HG02884 (cell line): ENCODE measurements around the gene OR2M2.

Experiments used
- ATAC-seq: cut with Tn5 transposase; IDR thresholded peaks from one replicate; pipeline ENCODE4 v1.9.1; 2021; ENCODE audit warnings: mild to moderate bottlenecking, moderate library complexity; ENCODE audit not compliant: unreplicated experiment

Gene OR2M2

GRCh38 chr1:248174521-248174920, at the start of gene OR2M2:
Gene OR2M2, plus strand, starts transcription at chr1:248174821. Its CDS starts 5,165 bp downstream, at chr1:248179986.
- ATAC-seq, result no peak

- ATAC-seq, result no peak
Observed at GRCh38 chr1:248127653-248128052, 47.0 kb upstream of the OR2M2 start.

DNA sequence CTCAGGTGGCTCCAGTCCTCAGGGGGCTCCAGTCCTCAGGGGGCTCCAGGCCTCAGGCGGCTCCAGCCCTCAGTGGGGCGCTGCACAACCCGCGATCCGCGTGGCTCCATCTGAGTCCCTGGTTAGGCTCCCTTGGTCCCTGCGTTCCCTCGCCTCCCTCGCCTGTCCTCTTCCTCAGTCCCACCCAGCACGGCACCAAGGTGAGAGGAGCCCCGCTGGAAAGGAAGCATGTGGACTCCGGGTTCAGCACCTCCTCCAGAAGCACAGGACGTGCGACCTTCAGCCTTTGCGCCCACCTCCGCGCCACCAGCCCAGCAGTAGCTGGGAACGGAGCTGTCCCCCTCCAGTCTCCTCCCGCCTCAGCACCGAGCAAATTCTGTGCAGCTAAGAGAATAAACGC, 37.8 kb upstream of the OR2M2 start:
- ATAC-seq, result no peak

DNA sequence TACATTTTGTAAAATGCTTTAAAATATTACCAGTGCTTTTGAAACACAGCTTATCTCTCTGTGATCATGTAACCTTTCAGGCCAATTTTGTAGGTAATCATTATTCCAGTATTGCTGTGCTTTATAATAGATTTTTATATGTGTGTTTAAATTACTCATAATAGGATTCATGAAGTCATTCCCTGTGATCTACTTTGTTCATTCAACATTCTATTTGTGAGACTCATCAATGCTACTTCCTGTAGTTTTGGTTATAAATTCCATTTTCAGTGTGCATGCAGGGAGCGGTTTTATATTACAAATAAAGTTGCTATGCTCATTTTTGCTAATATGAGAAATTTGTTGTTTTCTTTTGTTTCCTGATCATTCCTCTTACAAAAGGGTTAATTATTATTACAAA, 33.8 kb upstream of the OR2M2 start:
- no peak for ATAC-seq

- no peak for ATAC-seq
Observed at GRCh38 chr1:248143311-248143710, 31.3 kb upstream of the OR2M2 start.

DNA sequence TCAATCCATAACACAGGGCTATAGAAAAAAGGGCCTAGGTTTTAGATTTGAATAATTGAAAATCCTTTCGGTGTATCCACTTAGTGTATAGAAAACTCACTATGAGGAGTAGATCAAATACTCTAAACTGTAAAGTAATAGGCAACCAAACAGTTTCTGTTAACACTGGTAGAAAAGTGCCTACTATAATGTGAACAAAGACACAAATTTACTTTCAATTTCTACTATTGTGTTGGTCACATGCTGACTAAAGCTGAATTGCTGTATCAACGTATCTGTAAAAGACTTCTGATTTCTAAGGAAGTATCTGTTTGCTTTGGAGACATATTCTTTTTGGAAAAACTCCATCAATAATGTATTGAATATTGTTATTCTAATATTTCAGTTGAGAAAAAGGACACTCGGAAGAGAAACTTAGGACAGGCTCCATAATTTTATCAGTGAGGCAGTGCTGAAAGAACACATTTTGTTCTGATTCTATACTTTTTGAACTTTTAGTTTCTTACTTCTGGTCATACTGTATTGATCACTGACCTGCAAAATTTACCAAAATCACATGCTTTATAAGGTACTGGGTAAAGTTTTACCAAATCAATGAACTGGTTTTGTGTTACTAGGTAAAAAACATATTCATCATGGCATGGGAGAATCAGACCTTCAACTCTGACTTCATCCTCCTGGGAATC, 30.0 kb upstream of the OR2M2 start, which contains the start of gene OR2M5:
Gene OR2M5 (plus strand): TSS at position 636 of the 686 bp plus-strand sequence. CDS start 0 bp downstream, at position 636.
- no peak for ATAC-seq

- ATAC-seq, result no peak
Observed at GRCh38 chr1:248152056-248152827, 22.4 kb upstream of the OR2M2 start.

DNA sequence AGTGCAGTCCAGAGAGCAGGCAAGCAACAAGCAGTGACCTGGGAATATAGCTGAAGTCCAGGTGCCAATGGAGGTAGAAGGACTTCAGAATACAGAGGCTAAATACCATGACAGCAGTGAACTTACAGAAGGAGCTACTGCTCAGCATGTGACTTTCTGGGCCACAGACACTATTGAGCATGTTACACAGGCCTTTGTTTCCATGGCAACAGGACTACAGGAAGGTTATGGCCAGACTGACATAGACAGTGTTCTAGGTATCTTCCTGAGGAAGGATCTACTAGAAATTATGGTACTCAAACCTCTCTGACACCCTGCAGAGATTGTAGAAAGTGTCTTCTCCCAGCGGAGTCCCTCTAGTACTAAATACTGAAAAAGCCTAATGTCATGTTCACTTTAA, 18.7 kb upstream of the OR2M2 start:
- no peak for ATAC-seq

GRCh38 chr1:248158758-248159157, 15.9 kb upstream of the OR2M2 start:
- no peak for ATAC-seq

DNA sequence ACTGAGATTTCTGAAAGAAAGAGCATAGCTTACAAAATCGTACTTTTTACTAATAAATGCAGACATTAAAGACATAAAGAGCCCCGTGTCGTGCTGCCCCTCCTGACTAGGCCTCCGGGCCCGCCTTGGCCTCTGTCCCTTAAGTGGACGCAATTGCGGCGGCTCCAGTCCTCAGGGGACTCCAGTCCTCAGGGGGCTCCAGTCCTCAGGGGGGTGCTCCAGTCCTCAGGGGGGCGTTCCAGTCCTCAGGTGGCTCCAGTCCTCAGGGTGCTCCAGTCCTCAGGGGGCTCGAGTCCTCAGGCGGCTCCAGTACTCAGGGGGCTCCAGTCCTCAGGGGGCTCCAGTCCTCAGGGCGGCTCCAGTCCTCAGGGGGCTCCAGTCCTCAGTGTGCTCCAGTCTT, 10.6 kb upstream of the OR2M2 start:
- no peak for ATAC-seq

GRCh38 chr1:248165186-248165585, 9.4 kb upstream of the OR2M2 start:
- no peak for ATAC-seq

- ATAC-seq, result no peak
Observed at GRCh38 chr1:248183996-248184395, 9.4 kb downstream of the OR2M2 start.

- ATAC-seq, result no peak
Observed at GRCh38 chr1:248187363-248187762, 12.7 kb downstream of the OR2M2 start.

- no peak for ATAC-seq
Observed at GRCh38 chr1:248189026-248189425, 14.4 kb downstream of the OR2M2 start.

DNA sequence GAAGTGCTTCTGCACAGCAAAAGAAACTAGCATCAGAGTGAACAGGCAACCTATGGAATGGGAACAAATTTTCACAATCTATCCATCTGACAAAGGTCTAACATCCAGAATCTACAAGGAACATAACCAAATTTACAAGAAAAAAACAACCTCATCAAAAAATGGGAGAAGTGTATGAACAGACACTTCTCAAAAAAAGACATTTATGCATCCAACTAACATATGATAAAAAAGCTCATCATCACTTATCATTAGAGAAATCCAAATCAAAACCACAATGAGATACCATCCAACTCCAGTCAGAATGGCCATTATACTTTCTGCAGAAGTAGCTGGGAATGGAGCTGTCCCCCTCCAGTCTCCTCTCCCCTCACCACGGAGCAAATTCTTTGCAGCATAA, 19.5 kb downstream of the OR2M2 start:
- ATAC-seq, result no peak

DNA sequence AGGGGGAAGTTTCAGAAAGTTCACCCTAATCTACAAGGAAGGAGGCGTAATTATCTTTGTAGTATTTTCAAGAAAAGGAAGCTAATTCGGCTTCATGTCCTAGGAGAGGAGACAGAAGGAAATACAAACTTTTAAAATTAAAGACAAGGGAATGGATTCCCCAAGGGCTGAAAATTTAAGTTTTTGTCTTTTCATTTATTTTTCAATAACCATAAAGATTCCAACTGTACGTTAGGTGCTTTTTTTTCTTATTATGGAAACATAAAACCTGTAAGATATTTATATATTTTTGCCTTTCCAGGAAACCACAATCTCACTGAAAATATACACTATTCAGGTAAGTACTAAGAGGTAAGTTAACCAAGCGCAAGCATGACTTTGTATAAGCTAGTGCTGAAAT, 22.3 kb downstream of the OR2M2 start, which contains the start of gene OR2M3:
Gene OR2M3 (plus strand): TSS at position 301 of the 400 bp plus-strand sequence. CDS start 5,803 bp downstream, outside the sequence.
- no peak for ATAC-seq

- ATAC-seq, result no peak
Observed at GRCh38 chr1:248215880-248216279, 41.3 kb downstream of the OR2M2 start.

DNA sequence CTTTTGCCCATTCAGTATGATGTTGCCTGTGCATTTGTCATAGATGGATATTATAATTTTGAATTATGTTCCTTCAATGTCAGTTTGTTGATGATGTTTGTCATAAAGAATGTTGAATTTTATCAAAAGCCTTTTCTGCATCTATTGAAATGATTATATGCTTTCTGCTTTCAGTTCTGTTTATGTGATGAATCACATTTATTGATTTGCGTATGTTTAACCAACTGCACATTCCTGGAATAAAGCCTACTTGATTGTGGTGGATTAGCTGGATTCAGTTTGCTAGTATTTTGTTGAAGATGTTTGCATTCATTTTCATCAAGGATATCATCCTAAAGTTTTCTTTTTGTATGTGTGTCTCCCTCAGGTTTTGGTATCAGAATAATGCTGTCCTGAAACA, 50.9 kb downstream of the OR2M2 start:
- ATAC-seq, result no peak

- ATAC-seq, result no peak
Observed at GRCh38 chr1:248229360-248229908, 54.8 kb downstream of the OR2M2 start.
